Muscle layer of duodenum (tissue), 2 donors: ENCODE data around the gene OGA.
A peak's percentile ranks its signal among the peaks of the same experiment; 100 is the strongest.

Experiments
- H3K27ac ChIP-seq: one replicate; pipeline ENCODE4 v1.7.0; 2013; ENCODE audit warnings: mild to moderate bottlenecking, low read length
- H3K27me3 ChIP-seq: one replicate; pipeline ENCODE4 v1.7.0; 2013; ENCODE audit warnings: low read depth, mild to moderate bottlenecking, control low read depth, low read length
- H3K36me3 ChIP-seq, 2 donors: one replicate each; pipeline ENCODE4 v1.7.0; 2013; ENCODE audit warnings: low read length in 2 of 2, control low read depth in 1 of 2, mild to moderate bottlenecking in 1 of 2; ENCODE audit not compliant: insufficient read depth in 2 of 2, control insufficient read depth in 1 of 2
- H3K4me1 ChIP-seq, 2 donors: one replicate each; pipeline ENCODE4 v1.7.0; 2013; ENCODE audit warnings: low read length in 2 of 2, mild to moderate bottlenecking in 2 of 2, control low read depth in 1 of 2, moderate library complexity in 1 of 2; ENCODE audit not compliant: insufficient read depth in 2 of 2, control insufficient read depth in 1 of 2
- H3K4me3 ChIP-seq, 2 donors: one replicate each; pipeline ENCODE4 v1.7.0; 2013; ENCODE audit warnings: low read length in 2 of 2, low read depth in 1 of 2, mild to moderate bottlenecking in 1 of 2
- H3K9me3 ChIP-seq, 2 donors: one replicate each; pipeline ENCODE4 v1.7.0; 2013; ENCODE audit warnings: low read length in 2 of 2, control low read depth in 1 of 2, mild to moderate bottlenecking in 1 of 2; ENCODE audit not compliant: control insufficient read depth in 1 of 2
- donor health status: healthy.

OGA gene

GRCh38 chr10:101778781-101779543 is 39.3 kb downstream of the OGA start:
- Histone ChIP-seq H3K4me3 (peak overlapping the region; percentile 46 to 54), H3K36me3 (peaks cover 0 to 2% of the 10 kb centered on the region in 2 donors), H3K27me3 (peaks cover 44% of the 10 kb centered on the region), H3K9me3 (no peaks in the 10 kb centered on the region), H3K4me1 (peaks cover 8 to 53% of the 10 kb centered on the region in 2 donors), H3K27ac (no peak overlapping the region)

- no peaks in the 10 kb centered on the region for H3K9me3 ChIP-seq
- H3K27ac ChIP-seq = no peak overlapping the region
- H3K4me3 ChIP-seq = no peak overlapping the region
- H3K27me3 ChIP-seq = peaks cover 51% of the 10 kb centered on the region
- peaks cover 8 to 47% of the 10 kb centered on the region in 2 donors for H3K4me1 ChIP-seq
- no peaks in the 10 kb centered on the region for H3K36me3 ChIP-seq
Measured at GRCh38 chr10:101778151-101778780, 40.0 kb downstream of the OGA start.

GRCh38 chr10:101777619-101778145 is 40.6 kb downstream of the OGA start:
- Histone ChIP-seq H3K4me1 (peaks cover 8 to 44% of the 10 kb centered on the region in 2 donors), H3K36me3 (no peaks in the 10 kb centered on the region), H3K4me3 (no peak overlapping the region), H3K9me3 (no peaks in the 10 kb centered on the region), H3K27ac (no peak overlapping the region), H3K27me3 (peaks cover 56% of the 10 kb centered on the region)

- peaks cover 8 to 31% of the 10 kb centered on the region in 2 donors for H3K4me1 ChIP-seq
- no peaks in the 10 kb centered on the region for H3K9me3 ChIP-seq
- H3K36me3 ChIP-seq = no peaks in the 10 kb centered on the region
- H3K4me3 ChIP-seq = no peak overlapping the region
- H3K27ac ChIP-seq = no peak overlapping the region
- peaks cover 70% of the 10 kb centered on the region for H3K27me3 ChIP-seq
Measured at GRCh38 chr10:101776161-101776817, 42.0 kb downstream of the OGA start.

GRCh38 chr10:101775273-101776160 is 42.7 kb downstream of the OGA start, which contains the start of gene FGF8:
TSS of gene FGF8 (minus strand) at chr10:101776114. CDS start at chr10:101775900, 214 bp downstream.
- H3K9me3 ChIP-seq = no peaks in the 10 kb centered on the region
- H3K27ac ChIP-seq = no peak within 1 kb of the TSS
- no peaks in the 10 kb centered on the region for H3K36me3 ChIP-seq
- H3K4me1 ChIP-seq = peaks cover 3 to 29% of the 10 kb centered on the region in 2 donors
- H3K27me3 ChIP-seq = peaks cover 75% of the 10 kb centered on the region
- H3K4me3 ChIP-seq = peak within 1 kb of the TSS in 1 of 2 donors; percentile 19

GRCh38 chr10:101774589-101775272 is 43.5 kb downstream of the OGA start:
- Histone ChIP-seq H3K27me3 (peaks cover 75% of the 10 kb centered on the region), H3K36me3 (no peaks in the 10 kb centered on the region), H3K9me3 (no peaks in the 10 kb centered on the region), H3K4me1 (peaks cover 0 to 21% of the 10 kb centered on the region in 2 donors), H3K4me3 (no peak overlapping the region), H3K27ac (no peak overlapping the region)

DNA sequence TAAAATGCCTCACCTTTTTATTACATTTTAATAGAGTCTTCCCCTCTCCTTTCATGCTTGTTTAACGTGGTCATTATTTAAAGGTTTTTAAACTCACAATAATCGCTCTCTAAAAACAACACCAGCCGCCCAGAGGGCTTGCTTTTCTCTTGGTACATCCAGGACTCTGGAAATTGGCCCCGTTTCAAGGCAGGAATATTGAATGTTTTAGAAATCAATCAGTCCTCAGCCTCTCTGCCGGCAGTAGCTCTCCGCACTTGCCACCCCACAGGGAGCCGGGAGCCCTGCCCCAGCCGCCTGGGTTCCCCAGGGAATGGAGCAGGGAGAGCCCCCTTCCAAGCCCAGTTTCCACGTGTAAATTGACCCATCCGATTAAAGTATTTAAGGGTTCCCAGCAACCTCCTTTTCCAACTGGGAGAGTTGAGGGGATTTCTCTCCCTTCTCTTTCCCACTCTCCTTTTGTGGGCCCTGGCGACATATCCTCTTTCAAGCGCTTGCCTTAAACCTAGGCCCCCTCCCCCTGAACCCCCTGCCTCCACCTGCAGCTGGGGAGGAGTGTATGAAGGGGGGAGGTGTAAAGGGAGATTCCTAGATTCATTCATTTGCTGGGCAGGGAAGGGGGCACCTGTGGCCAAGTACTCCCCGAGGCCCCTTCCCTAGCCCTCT is 44.2 kb downstream of the OGA start:
- peaks cover 0 to 14% of the 10 kb centered on the region in 2 donors for H3K4me1 ChIP-seq
- H3K36me3 ChIP-seq = no peaks in the 10 kb centered on the region
- H3K4me3 ChIP-seq = no peak overlapping the region
- H3K9me3 ChIP-seq = no peaks in the 10 kb centered on the region
- no peak overlapping the region for H3K27ac ChIP-seq
- peaks cover 79% of the 10 kb centered on the region for H3K27me3 ChIP-seq

GRCh38 chr10:101772895-101773761 is 45.1 kb downstream of the OGA start:
- Histone ChIP-seq H3K9me3 (no peaks in the 10 kb centered on the region), H3K36me3 (no peaks in the 10 kb centered on the region), H3K27me3 (peaks cover 75% of the 10 kb centered on the region), H3K4me3 (no peak overlapping the region), H3K4me1 (peaks cover 0 to 9% of the 10 kb centered on the region in 2 donors), H3K27ac (no peak overlapping the region)

- H3K4me3 ChIP-seq = no peak overlapping the region
- H3K36me3 ChIP-seq = no peaks in the 10 kb centered on the region
- H3K9me3 ChIP-seq = no peaks in the 10 kb centered on the region
- peaks cover 73% of the 10 kb centered on the region for H3K27me3 ChIP-seq
- peaks cover 0 to 9% of the 10 kb centered on the region in 2 donors for H3K4me1 ChIP-seq
- H3K27ac ChIP-seq = no peak overlapping the region
Measured at GRCh38 chr10:101772017-101772894, 46.0 kb downstream of the OGA start.
